IPS DF 4.7 (cell line): ENCODE data around the gene CNTFR.

Experiments
- DNase-seq: peaks from one replicate; pipeline ENCODE4 v3.0.0-alpha.2; 2013; ENCODE audit warnings: low spot score; ENCODE audit errors: extremely low read depth

Gene CNTFR

DNA sequence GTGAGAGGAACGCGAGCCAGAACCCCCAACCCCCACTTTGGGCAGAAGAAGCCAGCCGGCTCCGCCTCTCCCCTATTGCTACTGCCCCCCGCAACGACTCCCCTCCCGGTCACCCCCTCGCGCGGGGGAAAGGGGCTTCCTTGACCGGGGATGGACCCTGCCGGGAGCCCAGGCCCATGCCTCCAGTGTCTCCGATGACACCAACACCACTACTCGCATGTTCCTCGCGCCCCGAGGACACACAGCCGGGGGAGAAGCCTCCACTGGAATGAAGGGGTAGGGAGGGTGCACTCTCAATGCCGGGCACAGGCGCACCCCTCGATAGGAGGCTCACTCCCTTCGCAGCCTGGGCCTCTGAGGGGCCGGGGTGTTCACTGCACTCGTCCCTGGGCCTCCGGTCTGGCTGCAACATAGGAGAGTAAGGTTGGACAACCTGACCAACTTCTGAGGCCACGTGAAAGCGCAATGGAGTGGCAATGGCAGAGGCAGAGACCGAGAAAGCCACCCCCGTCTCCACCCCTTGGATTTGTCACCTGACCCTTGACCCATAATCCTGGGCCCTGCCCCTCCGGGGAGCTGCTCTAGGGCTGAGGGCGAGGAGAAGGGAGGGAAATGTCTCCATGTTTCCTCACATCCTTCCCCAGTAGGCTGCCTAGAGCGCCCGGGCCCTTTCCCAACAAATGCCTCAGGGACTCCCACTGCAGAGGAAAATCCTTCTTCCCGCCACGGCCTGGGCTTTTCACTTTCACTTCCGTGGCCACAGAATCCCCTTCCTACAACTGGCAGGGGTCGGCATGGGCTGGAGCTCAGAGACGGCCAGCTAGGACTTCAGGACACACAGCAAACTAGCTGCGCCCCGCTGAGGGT lies 1.1 kb upstream of the CNTFR start:
- DNase-seq, result no peak

DNA sequence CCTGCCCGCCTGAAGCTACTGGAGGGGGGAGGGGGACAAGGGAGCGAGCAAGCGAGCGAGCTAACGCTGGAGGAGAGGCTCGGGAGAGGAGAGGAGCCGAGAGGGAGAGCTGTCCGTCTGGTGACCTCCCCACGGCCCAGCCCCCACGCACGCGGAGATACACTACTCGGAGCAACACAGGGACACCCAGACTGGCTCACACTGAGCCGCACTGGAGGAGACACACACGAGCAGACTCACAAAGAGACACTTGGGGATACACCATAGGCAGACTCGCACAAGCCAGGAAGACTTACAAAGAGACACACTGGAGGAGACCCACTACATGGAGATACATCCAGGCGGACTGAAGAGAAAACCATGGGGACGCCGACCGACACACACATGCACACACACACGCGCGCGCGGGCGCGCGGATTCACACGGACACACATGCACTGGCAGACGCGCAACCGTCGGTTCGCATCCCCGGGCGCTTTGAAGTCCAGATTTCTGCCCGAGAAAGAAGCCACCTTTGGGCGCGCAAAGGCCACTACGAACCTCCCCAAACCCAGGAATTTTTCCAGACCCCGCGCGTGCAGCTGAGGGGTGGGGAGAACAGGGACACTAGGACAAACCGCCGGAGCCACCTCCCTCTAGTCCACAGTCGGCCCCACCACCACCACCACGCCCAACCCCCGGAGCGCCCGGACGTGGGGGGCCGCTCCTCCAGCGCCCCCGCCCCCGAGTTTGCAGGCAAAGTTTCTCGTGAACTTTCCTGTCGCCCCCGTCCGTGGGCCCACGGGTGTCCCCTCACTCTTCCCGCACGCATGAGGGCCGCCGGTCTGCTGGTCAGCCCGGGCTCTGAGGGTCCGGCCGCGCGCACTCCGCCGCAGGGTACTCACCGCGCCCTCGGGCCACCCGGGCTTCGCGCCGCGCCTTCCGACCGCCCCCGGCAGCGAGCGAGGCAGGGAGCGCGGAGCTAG lies 571 bp downstream of the CNTFR start:
- DNase-seq, result no peak

DNA sequence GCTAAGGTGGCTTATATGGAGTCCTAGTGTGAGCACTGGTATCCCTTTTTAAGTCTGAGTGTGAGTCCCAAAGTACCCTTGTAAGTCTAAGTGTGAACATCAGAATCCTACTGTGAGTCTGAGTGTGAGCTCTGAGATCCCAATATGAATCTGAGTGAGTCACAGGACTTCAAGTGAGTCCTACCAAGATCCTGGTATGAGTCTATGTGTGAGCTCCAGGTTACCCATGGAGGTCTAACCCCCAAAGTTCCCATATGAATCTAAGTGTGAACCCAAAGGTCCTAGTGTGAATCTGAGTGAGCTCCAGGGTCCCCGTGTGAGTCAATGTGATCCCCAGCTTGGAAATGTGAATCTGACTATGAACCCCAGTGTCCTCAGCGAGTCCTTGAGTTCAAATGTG lies 2.3 kb downstream of the CNTFR start:
- DNase-seq, result no peak

DNA sequence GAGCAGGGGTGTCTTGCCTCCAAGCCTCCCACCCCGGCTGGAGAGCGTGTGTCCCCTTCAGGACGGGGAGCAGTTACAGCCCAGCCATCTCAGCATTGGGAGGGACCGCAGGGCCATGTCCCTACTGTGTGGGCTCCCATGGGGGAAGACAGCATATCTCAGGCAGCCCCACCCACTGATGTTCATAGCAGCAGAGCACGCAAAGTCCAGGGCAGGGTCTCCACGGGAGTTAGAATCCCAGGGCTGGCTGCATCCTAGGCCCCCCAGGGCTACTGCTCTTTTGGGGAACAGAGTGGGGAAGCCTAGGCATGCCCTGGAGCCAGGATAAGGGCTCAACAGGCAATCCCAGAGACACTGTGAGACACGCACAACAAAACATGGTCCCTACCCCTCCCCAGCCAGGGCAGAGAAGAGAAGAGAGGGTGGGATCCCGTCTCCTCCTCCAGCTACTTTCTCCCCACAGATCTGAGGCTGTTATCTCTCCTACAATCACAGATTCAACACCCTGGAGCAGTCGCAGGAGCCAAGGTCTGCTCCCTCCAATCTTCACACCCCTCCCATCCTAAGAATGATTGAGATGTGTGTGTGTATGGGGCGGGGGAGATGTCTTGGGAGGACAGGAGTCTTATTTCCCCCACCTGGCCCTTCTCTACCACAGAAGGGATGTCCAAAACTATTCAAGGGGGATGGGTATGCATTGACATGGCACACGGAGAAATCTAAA lies 3.4 kb downstream of the CNTFR start:
- no peak for DNase-seq

DNA sequence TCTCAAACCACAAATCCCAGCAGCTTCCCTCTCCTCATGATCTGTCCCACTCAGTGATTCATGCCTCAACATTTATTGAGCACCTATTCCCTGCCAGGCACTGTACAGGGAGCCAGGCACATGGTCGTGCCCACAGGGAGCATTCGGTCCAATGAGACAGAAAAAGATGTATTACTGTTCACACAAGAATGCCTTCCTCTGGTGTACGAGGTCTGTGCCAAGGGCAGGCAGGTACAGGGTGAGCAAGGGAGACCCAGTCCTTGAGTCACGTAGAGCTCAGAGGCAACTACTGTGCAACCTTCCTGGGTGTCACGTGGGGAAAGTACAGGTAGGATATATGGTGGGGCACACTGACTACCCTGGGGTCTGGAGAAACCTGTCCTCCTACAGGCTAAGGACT lies 4.6 kb downstream of the CNTFR start:
- DNase-seq, result no peak

DNA sequence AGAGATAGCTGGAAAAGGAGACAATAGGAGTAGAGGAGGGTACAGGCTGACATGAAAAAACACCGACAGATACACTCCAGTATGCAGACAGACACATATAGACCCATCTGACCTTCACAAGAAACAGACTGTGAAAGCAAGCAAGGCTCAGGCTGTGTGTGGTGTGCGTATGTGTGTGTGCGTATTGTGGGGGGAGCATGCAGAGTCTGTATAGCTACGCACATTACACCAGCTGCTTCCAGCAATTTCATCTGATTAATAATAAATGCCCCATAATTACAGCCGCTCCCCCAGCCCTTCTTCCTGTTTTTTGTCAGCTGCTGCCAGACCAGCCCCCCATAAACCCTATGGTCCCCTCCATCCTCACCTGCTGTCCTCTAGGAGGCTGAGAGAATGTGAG lies 6.7 kb downstream of the CNTFR start:
- no peak for DNase-seq

DNA sequence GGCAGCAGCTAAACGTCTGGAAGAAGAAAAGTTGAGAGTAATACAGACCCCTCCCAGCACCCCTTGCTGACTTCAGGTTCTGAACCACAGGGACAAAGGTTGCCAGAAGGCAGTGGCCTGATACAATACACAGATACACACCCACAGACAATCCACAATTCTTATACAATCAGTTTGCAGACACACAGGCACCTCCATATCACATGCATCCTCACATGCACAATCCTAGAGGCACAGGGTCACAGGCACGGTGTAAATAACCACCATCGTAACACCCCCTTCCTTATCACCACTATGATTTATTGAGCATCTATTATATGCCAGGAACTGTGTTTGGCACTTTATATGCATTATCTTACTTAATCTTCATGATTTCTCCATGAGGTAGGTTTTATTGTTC lies 8.2 kb downstream of the CNTFR start:
- DNase-seq, result no peak

DNA sequence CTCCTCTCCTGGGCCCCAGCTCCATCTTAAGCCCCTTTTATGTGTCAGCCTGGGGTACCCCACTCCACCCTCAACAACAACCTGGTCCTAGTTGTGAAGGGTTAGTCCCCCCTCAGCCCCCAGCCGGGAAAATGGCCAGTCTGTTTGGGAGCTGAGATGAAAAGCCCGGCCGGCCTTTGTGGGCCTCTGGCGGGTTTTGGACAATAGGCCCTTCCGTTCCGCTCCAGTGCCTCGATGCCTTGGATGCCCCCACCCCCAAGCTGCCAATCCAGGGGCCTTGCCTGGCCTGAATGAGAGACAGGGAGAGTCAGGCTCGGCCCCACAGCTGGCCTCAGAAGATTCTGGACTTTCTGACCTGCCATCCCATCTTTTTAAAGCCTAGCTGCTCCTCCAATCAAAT lies 9.2 kb downstream of the CNTFR start:
- no peak for DNase-seq

DNA sequence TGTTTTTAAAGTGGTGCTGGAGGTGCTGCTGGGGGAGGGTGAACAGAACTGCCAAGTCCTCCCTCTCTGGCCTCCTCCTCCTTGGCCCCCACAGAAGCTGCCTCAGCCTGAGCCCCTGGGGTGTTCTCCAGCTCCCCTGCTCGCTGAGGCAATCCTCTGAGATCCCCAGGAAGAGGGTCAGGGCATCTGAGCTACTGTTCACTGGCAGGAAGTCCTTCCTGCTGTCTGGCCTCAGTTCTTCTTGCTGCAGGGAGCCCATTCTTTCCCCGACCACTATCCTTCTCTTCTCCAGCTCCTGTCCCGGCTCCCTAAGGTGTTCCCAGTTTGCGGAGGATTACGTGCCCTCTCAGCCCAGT lies 9.7 kb downstream of the CNTFR start:
- DNase-seq, result no peak

DNA sequence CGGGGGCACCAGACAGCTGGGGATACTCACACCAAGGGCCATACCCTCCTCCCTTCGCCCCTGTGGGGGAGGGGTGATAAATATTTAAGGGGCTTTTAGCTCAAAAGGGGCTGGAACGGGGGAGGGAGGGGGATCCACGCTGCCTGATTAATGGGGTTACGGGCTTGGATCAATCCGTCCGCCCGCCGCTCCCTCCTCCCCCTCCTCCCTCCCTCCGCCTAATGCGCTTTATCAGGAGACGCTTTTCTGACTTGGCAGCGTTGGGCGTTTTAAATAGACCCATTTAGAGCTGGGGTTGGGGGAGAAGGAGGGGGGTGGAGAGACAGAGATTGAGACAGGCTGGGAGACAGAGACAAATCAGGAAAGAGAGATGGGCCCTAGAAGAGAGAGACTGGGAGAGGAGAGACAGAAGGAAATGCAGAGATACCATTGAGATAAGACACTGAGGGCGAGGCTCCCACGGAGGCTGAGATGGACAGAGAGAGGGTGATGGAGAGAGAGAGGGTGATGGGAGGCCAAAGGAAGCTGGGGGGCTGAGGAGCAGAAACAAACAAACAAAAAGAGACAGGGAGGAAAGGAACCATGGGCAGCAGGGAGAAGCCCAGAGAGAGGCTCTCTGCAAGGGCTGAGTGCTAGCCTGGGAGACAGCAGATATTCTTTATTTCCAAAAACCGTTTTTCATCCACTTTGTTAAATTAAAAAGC lies 10.3 kb downstream of the CNTFR start:
- no peak for DNase-seq

DNA sequence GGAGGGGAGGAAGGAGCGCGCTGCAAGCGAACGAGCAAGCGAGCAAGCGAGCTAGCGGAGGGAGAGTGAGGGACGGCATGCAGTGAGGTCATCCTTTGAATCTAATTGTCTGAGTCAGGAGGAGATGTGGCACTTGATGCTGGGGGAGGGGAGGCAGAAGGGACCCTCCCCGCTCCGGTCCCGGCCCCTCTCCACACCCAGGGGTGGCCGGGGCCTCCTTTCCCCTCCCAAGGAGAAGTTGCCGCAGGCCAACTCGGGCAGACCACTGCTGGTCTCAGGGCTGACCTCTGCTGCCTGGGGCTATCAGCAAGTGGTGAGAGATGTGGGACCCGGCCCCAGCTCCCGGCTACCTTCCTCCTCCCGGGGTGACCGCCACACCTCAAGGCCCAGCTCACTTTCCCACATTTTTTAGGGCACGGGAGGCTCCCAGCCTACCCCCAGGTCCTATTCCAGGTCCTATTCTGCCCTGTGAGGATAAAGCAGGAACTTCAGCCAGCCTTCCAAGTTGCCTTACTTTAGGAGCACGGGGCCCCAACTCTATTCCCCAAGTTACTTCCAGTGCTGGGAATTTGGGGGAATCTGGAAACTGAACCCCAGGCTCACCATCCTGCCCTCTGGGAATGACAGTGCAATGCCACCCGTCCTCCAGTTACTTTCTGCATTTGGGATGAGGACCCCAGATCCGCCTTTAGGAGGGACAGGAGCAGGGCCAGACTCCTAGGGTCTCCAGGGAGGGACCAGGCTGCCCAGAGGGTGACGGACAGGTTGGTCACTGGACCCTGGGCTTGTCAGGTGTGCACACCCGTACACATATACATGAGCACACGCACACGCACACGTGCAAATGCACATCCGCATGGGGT lies 11.1 kb downstream of the CNTFR start:
- no peak for DNase-seq

DNA sequence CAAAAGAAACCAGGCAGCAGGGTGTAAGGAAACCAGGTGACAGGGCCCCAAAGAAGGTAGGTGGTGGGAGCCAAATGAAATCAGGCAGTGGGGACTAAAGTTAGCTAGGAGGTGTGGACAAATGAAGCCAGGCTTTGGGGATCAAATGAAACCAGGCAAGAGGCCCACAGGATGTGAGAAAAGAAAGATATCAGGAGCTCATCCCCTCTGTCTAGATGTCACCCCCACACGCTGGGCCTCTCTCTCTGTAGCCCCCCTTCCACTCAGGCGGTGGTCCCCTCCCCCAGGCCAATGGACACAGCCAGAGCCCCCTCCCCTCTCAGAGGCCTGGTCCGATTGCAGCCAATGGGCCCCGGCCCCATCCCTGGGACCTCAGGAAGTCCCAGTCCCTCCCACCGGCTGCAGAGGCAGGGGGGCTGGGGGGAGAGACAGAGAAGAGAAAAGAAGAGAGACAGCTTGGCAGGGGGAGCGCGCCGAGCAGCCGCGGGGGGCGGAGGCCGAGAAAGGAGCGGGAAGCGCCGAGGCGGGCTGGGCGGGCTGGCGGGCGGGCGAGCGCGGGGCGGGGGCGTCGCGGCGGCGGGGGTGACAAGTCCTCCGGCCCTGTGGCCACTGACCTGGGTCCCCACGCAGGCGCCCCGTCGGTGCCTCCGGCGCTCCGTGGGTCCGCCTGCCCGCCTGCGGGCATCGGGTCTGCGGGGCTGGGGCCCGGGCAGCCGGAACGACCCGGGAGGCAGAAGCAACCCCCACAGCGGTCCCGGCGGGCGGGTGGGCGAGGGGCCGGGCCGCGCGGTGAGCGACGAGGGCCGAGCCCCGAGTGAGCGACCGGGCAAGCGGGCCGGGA lies 11.9 kb downstream of the CNTFR start:
- no peak for DNase-seq

DNA sequence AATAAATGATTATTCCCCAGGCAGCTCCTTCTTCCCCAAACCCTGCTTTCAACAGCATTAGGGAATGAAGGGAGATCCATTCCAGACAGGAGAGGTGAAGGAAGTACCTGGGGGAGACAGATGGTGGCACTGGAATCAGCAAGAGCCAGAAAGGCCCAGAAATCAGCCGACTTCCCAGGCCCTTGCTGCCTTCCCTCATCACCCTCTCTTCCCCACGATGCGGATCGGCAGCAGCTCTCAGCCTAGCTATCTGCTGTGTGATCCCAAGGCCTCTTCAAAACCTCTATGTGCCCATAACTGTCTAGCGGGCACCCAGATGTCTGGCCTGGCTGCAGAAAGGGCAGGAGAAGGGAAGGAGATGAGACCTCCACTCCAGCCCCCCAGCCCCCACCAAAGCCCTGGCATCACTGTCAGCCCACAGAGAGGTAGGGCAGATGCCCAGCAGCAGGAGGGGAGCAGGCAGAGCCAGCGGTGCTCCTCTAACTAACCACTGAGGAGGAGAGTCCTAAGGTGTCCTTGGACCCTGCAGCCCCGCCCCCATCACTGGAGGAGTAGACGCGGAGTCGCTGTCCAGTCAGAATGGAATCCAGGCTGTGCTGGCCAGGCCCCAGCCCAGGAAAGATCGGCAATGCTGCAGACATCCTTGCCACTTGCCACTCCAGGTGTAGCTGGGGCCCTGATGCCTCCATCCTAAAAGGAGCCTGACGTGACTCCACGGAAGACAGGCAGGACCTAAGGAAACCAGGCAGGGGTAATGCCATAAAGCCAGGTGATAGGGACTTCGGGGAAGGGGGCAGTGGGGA lies 12.7 kb downstream of the CNTFR start:
- no peak for DNase-seq

DNA sequence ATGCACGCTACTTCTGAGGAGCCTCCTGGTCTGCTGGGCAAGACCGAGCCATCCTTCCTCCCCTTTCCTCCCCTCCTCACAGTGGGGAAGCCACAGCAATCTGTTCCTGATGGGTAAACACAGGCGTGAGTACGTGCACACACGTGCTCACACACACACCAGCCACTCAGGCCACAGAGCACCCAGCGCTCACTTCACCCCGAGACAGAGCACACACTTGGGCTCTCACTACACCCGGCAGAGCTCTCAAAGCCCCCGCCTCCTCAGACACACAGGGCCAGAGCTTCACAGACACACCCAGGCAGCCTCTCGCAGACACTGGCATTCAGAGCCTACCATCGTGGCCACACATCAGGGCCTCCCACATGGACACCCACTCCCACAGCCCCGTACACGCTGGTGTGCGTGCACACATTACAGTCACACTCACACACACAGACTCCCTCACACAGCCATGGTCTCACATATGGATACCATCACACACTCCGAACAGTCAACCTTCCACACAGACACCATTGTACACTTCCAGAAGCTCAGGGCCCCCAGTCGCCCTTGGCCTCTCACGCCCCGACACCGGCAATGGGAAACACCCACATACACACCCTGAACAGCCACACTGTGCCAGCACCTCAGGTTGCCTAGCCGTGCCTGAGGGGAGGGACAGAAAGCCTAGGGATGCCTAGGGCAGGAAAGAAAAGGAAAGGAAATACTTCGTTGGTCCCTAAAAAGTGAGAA lies 13.5 kb downstream of the CNTFR start:
- no peak for DNase-seq

DNA sequence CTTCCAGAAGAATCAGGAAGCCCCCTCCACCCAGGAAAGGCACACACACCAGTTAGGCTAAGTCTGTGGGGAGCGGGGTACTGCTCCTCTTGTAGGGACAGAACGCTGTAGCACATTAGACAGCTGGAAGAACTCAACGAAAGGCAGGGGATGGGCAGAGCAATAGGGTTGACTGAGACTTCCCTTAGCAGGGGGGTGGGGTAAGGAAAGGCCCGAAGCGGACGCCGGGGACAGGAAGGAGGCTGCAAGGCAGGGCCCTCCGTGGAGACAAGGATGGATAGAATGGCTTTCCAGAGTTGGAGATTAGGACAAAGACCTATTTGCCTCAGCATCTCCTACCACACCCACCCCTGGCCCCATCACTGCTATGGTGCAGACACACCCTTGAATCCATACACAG lies 14.3 kb downstream of the CNTFR start:
- DNase-seq, result no peak

DNA sequence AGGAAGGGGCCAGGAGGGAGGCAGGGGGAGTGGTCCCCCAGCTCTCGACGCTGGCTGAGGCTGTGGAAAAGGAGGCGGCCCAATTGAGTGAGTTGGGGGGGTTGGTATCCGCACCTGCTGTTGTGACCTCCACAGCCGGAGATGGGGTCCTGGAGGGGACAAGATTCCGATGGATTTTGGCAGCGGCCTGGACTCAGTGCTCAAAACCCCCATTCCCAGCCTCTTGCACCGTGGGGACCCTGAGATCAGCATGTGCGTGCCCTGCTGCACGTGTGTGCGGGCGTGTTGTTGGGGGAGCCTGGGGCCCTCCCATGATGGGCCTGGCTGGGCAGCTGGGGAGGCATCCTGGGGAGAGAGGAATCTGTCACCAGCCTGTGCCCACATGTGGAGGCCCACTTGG lies 15.0 kb downstream of the CNTFR start:
- no peak for DNase-seq

DNA sequence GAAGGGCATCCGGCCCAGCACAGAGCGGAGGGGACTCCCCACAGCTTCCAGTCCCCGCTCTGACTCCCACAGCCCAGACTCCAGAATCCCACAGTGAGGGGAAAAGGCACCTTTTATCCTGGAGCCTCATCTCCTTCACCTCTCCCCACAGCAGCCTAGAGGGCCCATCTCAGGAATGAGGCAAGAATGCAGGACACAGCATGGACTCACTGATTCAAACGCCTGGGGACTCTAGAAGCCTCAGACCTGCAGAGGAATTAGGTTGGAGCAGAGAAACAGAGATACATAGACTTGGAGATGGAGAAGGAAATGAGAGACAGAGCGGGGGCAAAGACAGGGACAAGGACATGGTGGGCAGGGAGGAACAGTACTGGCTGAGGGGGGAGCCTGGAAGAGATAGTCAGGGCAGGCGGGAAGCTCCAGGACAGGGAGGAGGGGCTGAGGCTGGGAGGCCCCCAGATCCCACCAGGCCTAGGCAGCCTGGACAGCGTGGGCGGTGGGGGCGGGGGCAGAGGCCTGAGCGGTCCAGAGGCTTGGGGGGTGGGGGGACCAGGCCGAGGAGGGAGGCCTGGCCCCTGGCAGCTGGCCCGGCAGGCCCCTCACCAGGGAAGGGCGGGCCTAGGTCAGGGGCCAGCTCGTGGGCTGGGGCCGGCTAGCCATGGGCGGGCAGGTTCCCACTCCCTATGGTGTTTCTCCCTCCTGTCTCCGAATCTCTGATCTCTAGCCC lies 15.8 kb downstream of the CNTFR start:
- no peak for DNase-seq
